ENCODE results near the gene SIMC1. TPM values are rescaled to one million over a fixed set of nuclear protein-coding genes. Genes with fewer than 3 reads are reported as not detected.
"Not testable (repeated sequence)": the region's sequence is repeated elsewhere in the genome, so short reads cannot be mapped to it uniquely, and the experiment has no call there.

The SIMC1 gene
- total RNA-seq (1 to 10 TPM; 3.6 to 7.7 (median 5.2) TPM), polyA plus RNA-seq (1 to 10 TPM; 1.9 to 3.7 TPM)
- long read RNA-seq, donor 1, partial matches to known transcripts, result 0 of 1 reads
- long read RNA-seq, donor 1, other reads (novel, unspliced or antisense), result 0 of 1 reads
- long read RNA-seq, donor 2, partial matches to known transcripts, result 0 of 4 reads
- long read RNA-seq, donor 2, other reads (novel, unspliced or antisense), result 0 of 4 reads
- long read RNA-seq, donor 3, transcript SIMC1-203 (10 exons, 2,694 nt), result major isoform, 5 of 10 reads
- long read RNA-seq, donor 3, partial matches to known transcripts, result 4 of 10 reads
- long read RNA-seq, donor 3, other reads (novel, unspliced or antisense), result 1 of 10 reads

DNA sequence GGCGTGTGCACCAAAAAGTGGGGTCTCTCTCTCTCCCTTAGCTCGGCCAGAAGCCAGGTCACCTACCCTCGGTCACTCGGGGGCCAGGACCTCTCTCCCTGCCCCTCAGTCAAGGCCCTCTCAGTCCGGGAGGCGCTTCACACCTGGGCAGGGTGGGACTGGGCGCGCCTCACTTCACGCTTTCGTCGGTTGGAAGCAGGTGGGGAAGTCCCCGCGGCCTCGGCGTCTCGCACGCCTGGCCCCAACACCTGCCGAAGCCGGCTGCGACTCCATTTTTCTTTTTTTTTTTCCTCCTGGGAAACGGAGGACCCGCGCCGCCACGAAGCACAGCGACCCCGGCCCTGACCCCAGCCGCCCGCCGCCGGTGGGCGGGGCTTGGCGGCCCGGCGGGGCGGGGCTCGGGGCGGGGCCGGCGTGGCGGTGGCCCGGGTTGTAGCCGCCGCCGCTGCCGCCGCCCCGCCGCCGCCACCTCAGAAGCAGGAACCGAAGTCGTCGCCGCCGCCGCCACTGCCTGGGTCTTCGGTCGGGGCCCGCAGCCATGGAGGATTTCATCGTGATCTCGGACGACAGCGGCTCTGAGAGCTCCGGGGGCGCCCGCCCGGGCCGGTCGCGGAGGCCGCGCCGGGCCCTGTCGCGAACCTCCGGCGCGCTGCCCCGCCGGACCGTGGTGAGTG, at the start of gene SIMC1:
Gene SIMC1 (plus strand): TSS at position 454 of the 674 bp plus-strand sequence. CDS start 85 bp downstream, at position 539.
- ATAC-seq (peak; percentile 38 to 91 (median 81)), DNase-seq (peak; percentile 3 to 47)
- WGBS, 2 donors, result 6 to 14% methylated on average over 24 to 62 of the region's 81 CpGs
- H3K36me3 ChIP-seq; H3K4me1 ChIP-seq; intact Hi-C loops (cut with DNase I); H3K9me3 ChIP-seq; H3K27ac ChIP-seq; H3K27me3 ChIP-seq: not testable (repeated sequence)
- H3K4me3 ChIP-seq, result peak within 1 kb of the TSS in 9 of 10 donors; percentile 41 to 56 (median 49)

DNA sequence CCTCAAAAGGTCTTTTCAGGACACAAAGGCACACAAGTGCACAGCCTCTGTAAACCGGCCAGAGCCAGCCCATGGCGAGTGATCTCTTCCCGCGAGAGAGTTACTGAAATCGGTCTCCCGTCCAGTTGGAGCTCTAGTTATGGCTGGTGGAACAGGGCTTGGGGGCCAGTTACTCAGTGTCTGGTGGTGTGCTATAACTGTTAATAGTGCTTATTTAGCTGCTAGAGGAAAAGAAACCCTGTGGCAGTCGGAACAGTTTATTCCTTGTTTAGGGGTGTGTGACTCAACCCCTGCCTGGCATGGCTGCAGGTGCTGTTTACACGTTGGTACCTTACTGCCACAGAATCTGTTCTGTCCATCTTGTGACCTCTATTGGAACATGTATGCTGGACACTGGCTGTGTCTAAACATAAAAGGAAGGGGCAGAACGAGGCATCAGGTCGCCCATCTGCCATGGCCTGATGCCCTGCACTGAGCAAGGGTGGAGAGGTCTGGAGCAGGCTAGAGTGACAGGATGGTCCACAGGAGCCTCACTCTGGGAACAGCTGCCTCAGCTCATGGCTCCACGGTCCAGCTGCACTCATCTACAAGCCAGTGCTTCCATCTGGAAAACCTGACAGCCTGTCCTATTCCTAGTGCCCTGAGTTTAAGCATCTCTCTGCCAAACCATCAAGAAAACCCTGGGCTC, 49.6 kb upstream of the SIMC1 start:
- DNase-seq (no peak), ATAC-seq (no peak)
- Histone ChIP-seq H3K27ac (no peak overlapping the region), H3K4me3 (no peak overlapping the region), H3K27me3 (peaks cover 0 to 33% (median 14%) of the 10 kb centered on the region in 7 donors), H3K36me3 (no peaks in the 10 kb centered on the region), H3K4me1 (no peaks in the 10 kb centered on the region), H3K9me3 (no peaks in the 10 kb centered on the region)
- intact Hi-C loops (cut with DNase I), result no loop called here
- TF ChIP-seq, protein P1, sequence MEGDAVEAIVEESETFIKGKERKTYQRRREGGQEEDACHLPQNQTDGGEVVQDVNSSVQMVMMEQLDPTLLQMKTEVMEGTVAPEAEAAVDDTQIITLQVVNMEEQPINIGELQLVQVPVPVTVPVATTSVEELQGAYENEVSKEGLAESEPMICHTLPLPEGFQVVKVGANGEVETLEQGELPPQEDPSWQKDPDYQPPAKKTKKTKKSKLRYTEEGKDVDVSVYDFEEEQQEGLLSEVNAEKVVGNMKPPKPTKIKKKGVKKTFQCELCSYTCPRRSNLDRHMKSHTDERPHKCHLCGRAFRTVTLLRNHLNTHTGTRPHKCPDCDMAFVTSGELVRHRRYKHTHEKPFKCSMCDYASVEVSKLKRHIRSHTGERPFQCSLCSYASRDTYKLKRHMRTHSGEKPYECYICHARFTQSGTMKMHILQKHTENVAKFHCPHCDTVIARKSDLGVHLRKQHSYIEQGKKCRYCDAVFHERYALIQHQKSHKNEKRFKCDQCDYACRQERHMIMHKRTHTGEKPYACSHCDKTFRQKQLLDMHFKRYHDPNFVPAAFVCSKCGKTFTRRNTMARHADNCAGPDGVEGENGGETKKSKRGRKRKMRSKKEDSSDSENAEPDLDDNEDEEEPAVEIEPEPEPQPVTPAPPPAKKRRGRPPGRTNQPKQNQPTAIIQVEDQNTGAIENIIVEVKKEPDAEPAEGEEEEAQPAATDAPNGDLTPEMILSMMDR (IDR thresholded peaks at IDR 0.05), result no peak
- WGBS, 2 donors, result 84 to 86% methylated on average over 11 of the region's 11 CpGs

- no peaks in the 10 kb centered on the region for H3K9me3 ChIP-seq
- TF ChIP-seq, protein P1 (IDR thresholded peaks at IDR 0.05), result no peak
- intact Hi-C loops (cut with DNase I), result no loop called here
- 65 to 67% methylated on average over 7 of the region's 7 CpGs for WGBS, 2 donors
- H3K4me1 ChIP-seq, result no peaks in the 10 kb centered on the region
- ATAC-seq (no peak), DNase-seq (no peak)
- H3K27me3 ChIP-seq, result peaks cover 0 to 32% (median 21%) of the 10 kb centered on the region in 7 donors
- no peaks in the 10 kb centered on the region for H3K36me3 ChIP-seq
- no peak overlapping the region for H3K27ac ChIP-seq
- H3K4me3 ChIP-seq, result no peak overlapping the region
Observed at GRCh38 chr5:176189857-176190256, 48.4 kb upstream of the SIMC1 start.

DNA sequence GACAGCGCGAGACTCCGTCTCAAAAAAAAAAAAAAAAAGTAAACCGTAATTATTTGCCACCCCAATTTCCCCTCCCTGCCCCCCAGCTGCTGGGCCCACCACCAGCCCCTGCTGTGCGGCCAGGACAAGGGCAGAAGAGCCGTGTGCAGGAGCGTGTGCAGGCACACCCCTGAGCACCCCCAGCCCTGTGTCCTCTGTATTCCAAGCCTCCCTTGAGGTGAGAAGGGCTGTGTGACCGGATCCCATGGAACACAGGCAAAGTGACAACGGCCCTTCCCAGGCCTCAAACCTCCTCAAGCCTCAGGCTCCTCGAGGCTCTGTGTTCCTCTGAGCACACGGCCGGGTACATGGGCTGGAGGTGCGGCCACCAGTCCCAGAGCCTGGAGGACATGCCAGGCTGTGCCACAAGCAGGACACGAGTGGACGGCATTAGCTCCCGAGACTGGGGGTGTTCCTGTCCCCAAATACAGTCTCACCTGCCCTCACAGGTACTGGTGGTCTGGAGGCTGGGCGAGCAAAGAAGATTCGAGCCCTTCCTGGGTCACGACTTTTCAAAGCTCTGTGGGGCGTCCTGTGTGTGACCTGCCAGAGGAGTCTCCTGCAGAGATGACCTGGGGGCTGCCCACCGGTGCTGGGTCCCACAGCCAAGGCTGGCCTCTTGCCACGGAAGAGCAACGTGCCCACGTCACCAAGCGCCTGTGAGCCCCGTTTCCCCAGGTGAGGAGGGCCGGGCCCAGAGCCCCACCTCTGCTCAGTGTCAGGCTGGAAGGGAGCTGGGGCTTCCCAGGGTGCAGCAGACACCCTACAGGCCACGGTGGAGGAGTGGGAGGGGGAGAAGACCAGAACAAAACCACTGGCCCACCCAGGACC, 47.1 kb upstream of the SIMC1 start:
- no peaks in the 10 kb centered on the region for H3K4me1 ChIP-seq
- no peak overlapping the region for H3K4me3 ChIP-seq
- intact Hi-C loops (cut with DNase I), result no loop called here
- no peaks in the 10 kb centered on the region for H3K36me3 ChIP-seq
- H3K27ac ChIP-seq, result no peak overlapping the region
- 80 to 84% methylated on average over 25 to 27 of the region's 28 CpGs for WGBS, 2 donors
- H3K27me3 ChIP-seq, result peaks cover 0 to 26% (median 21%) of the 10 kb centered on the region in 7 donors
- TF ChIP-seq, protein P1 (IDR thresholded peaks at IDR 0.05), result no peak
- ATAC-seq, result no peak
- no peak for DNase-seq
- H3K9me3 ChIP-seq, result no peaks in the 10 kb centered on the region
